ENCODE results near the gene GCSAML.

- TF ChIP-seq CTCF (IDR thresholded peaks at IDR 0.05) (no peak), POLR2A (IDR thresholded peaks at IDR 0.05) (no peak)
Measured at GRCh38 chr1:247613405-247613804, 64.5 kb downstream of the GCSAML start.

Measured in Peyer's patch (tissue), 4 donors.